ENCODE results near the gene NEURL1. TPM values are rescaled to one million over a fixed set of nuclear protein-coding genes. Genes with fewer than 3 reads are reported as not detected.

The NEURL1 gene
- total and polyA plus RNA-seq, 8 donors = 11.0 to 69.9 (median 18.6) TPM

GRCh38 chr10:103507235-103508191 is 14.0 kb downstream of the NEURL1 start:
- intact Hi-C loops (cut with DNase I) = no loop called here
- Histone ChIP-seq H3K27ac (peak overlapping the region; percentile 8 to 82 (median 56)), H3K36me3 (no peaks in the 10 kb centered on the region), H3K4me3 (no peak overlapping the region), H3K9me3 (no peaks in the 10 kb centered on the region), H3K4me1 (peaks cover 17 to 23% (median 18%) of the 10 kb centered on the region in 3 donors), H3K27me3 (no peaks in the 10 kb centered on the region)
- 51 to 53% methylated on average over 10 of the region's 10 CpGs for WGBS, 2 donors
- DNase-seq = peak in 4 of 6 donors; percentile 51 to 82 (median 70)
- FAIRE-seq = no peak
- ATAC-seq = peak; percentile 26 to 70 (median 54)
- no peak for TF ChIP-seq CTCF (IDR thresholded peaks at IDR 0.05)

DNA sequence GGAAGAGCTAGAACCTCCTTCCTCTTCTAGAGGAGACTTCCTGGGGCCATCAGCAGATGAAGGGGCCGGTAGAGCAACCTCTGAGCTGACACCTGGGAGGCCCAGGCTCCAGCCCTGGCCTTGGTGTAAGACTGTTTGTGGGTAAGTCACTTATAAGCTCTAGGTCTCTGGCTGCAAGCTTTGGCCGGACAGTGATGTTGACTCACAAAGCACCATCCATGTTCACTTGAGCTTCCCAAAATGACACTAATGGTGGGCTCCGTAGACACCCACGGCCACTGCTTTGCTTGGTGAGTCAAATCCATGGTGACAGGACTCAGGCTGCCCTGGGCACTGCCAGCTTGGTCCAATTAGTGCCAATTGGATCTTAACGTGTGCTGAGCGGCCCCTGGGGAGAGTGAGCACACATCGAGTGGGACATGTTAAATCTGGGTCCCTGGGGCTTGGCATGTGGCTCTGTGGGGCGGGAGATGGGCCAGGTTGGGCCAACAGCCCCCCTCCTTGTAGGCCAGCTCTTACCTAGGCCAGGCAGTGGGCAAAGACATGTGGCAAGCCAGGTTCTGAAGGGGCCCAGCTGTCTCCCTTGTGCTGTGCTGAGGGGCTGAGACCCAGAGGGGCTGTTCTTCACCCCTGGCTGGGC is 16.7 kb downstream of the NEURL1 start:
- ATAC-seq = no peak
- WGBS, 2 donors = 88% methylated on average over 8 of the region's 8 CpGs

GRCh38 chr10:103510791-103511752 is 17.6 kb downstream of the NEURL1 start:
- no peak for TF ChIP-seq CTCF (IDR thresholded peaks at IDR 0.05)
- peak in 1 of 6 donors; percentile 14 for DNase-seq
- peak overlapping the region; percentile 7 to 90 (median 50) for H3K27ac ChIP-seq
- H3K27me3 ChIP-seq = no peaks in the 10 kb centered on the region
- no peak for FAIRE-seq
- intact Hi-C loops (cut with DNase I) = no loop called here
- no peak overlapping the region for H3K4me3 ChIP-seq
- no peak for ATAC-seq
- H3K4me1 ChIP-seq = peaks cover 20 to 27% (median 25%) of the 10 kb centered on the region in 3 donors
- 85 to 89% methylated on average over 10 of the region's 10 CpGs for WGBS, 2 donors
- H3K36me3 ChIP-seq = no peaks in the 10 kb centered on the region
- no peaks in the 10 kb centered on the region for H3K9me3 ChIP-seq

More for the DNA sequence above, 16.7 kb downstream of the NEURL1 start:
- intact Hi-C loops (cut with DNase I) = no loop called here
- Histone ChIP-seq H3K4me3 (no peak overlapping the region), H3K4me1 (peaks cover 22 to 29% (median 24%) of the 10 kb centered on the region in 3 donors), H3K36me3 (no peaks in the 10 kb centered on the region), H3K27ac (peak overlapping the region; percentile 7 to 90 (median 50)), H3K9me3 (no peaks in the 10 kb centered on the region), H3K27me3 (no peaks in the 10 kb centered on the region)
- no peak for TF ChIP-seq CTCF (IDR thresholded peaks at IDR 0.05)
- DNase-seq = peak in 1 of 6 donors; percentile 12
- no peak for FAIRE-seq

GRCh38 chr10:103512166-103512565 is 18.7 kb downstream of the NEURL1 start:
- intact Hi-C loops (cut with DNase I) = no loop called here
- no peak overlapping the region for H3K4me3 ChIP-seq
- ATAC-seq = peak in 3 of 4 donors; percentile 2 to 5 (median 2)
- no peak for DNase-seq
- TF ChIP-seq CTCF (IDR thresholded peaks at IDR 0.05) = no peak
- peaks cover 19 to 27% (median 25%) of the 10 kb centered on the region in 3 donors for H3K4me1 ChIP-seq
- H3K36me3 ChIP-seq = no peaks in the 10 kb centered on the region
- FAIRE-seq = no peak
- no peaks in the 10 kb centered on the region for H3K9me3 ChIP-seq
- peak overlapping the region; percentile 26 to 90 (median 82) for H3K27ac ChIP-seq
- H3K27me3 ChIP-seq = no peaks in the 10 kb centered on the region

Data from pancreas (tissue), 10 donors.